Astrocyte (in vitro differentiated cells and primary cell): Measurements from ENCODE around the gene CORO6.

Source experiments
- CTCF ChIP-seq: IDR thresholded peaks from 2 replicates; pipeline ENCODE4 v1.5.1; 2011; ENCODE audit warnings: low read depth, mild to moderate bottlenecking, inconsistent platforms, low read length, moderate library complexity; ENCODE audit not compliant: insufficient read depth
- EZH2 ChIP-seq: IDR thresholded peaks from 2 replicates; pipeline ENCODE4 v1.6.1; 2012; ENCODE audit warnings: mild to moderate bottlenecking, low read length, inconsistent platforms; ENCODE audit not compliant: insufficient read depth

GRCh38 chr17:29607557-29608195 is 15.0 kb downstream of the CORO6 start:
- TF ChIP-seq CTCF (no peak), EZH2 (no peak)
